T1000 (cell line): Measurements from ENCODE around the gene TJP3.
"Not testable (repeated sequence)": the region's sequence is repeated elsewhere in the genome, so short reads cannot be mapped to it uniquely, and the experiment has no call there.

Experiments used
- DNase-seq: peaks from one replicate; lab custom pipeline; 2025; ENCODE audit warnings: mixed read lengths; lab: John Stamatoyannopoulos, UW

TJP3 gene

DNA sequence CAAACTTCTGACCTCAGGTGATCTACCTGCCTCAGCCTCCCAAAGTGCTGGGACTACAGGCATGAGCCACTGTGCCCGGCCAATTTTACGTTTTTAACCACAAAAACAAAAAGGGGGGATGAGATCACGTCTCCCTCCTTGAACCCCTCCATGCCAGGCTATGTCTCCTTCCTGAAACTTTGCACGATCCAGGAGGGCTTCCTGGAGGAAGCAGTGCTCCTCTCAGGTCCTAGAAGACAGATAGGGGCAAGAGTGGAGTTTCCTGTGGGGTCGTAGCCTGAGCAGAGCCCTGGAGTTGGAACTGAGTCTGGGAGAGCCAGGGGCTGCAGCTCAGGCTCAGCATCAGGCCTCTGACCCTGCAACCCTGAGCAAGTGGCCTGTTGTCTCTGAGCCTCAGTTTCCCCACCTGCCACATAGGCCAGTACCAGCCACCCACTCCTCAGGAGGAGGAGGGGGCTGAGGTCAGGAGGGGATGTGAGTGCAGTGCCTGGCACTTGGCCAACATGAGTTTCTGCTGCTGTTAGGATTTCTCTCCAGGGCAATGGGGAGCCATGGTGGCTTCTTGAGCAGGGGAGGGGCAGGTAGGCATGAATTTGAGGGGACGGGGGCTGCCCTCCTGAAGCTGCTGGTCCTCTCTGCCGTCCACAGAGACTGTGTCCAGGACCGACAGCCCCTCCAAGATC is 37.3 kb downstream of the TJP3 start:
- no peak for DNase-seq

DNA sequence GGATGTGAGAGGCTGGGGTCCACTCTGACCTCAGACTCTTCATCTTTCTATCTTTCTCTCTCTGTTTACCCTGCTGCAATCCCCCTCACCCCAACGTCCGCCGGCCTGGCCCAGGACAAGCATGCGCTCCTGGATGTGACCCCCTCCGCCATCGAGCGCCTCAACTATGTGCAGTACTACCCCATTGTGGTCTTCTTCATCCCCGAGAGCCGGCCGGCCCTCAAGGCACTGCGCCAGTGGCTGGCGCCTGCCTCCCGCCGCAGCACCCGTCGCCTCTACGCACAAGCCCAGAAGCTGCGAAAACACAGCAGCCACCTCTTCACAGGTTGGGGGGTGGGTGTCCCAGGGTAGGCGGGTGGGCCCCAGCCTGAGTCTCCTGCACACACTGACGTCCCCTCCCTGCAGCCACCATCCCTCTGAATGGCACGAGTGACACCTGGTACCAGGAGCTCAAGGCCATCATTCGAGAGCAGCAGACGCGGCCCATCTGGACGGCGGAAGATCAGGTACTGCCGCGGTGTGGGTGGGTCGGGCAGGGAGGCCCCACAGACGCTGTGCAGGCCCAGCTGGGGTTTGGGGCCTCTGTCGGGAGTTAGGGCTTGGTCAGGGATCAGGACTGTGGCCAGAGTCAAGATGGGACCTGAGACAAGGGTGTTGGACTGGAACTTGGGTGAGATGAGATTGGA is 38.3 kb downstream of the TJP3 start:
- DNase-seq = no peak

DNA sequence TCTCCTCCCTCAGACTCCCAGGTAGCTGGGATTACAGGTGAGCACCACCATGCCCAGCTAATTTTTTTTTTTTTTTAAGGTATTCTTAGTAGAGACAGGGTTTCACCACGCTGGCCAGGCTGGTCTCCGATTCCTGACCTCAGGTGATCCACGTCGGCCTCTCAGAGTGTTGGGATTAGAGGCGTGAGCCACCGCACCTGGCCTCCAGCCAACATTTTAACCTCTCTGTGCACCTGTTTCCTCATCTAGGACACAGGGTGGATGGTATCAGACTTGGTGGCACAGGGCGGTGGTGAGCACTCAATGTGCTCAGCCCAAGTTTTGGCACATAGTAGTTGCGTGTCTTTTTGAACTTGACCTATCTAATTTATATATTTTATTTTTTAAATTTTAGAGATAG is 40.8 kb downstream of the TJP3 start:
- DNase-seq = no peak

DNA sequence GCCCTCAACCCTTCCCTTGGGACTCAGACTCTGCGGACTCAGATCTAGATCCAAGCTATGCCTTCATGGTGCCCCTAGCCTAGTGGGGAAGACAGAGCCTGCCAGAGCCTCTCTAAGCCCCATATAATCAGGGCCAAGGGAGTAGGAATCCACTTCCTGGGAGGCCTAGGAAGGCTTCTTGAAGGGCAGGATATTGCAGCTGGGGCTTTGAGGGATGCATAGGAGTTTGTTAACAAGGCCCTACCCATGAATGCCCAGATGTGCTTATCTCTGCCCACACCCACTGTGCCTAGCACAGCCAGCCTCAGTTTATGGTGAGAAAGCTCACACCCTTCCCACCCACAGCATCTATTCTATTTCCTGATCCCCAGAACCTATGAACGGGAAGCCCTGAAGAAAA is 42.0 kb downstream of the TJP3 start:
- DNase-seq = no peak

DNA sequence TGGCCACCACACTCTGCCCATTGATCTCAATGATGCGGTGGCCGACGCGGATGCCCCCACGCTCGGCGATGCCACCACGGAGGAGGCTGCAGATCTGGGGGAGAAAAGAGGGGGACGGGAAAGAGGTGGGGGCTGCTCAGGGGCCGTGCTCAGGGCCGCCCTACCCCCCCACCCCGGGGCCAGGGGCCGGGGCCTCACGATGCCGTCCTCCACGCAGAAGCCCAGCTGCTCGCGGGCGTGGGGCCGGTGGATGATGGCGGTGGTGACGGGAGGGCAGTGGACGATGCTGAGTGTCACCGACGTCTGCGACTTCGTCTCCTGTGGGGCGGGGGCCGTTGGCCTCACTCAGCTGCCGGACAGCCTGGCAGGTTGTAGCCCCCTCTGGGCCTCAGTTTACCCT is 43.1 kb downstream of the TJP3 start:
- no peak for DNase-seq

DNA sequence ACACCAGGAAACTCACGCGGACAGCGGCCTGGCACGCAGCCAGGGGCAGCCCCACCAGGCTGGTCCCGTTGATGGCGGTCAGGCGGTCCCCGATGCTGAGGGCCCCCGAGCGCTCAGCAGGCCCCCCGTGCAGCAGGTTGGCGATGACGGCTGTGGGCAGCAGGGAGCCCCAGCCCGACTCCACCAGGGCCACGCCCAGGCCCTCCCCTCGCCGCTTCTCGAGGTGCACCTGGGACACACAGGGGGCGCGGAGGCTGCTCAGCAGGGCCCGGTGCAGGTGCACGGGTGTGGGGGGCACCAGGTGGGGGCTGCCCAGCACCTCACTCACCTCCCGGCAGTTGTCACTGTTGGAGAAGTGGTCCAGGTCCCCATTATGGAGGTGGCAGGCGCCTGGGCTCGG is 44.3 kb downstream of the TJP3 start:
- DNase-seq = no peak

DNA sequence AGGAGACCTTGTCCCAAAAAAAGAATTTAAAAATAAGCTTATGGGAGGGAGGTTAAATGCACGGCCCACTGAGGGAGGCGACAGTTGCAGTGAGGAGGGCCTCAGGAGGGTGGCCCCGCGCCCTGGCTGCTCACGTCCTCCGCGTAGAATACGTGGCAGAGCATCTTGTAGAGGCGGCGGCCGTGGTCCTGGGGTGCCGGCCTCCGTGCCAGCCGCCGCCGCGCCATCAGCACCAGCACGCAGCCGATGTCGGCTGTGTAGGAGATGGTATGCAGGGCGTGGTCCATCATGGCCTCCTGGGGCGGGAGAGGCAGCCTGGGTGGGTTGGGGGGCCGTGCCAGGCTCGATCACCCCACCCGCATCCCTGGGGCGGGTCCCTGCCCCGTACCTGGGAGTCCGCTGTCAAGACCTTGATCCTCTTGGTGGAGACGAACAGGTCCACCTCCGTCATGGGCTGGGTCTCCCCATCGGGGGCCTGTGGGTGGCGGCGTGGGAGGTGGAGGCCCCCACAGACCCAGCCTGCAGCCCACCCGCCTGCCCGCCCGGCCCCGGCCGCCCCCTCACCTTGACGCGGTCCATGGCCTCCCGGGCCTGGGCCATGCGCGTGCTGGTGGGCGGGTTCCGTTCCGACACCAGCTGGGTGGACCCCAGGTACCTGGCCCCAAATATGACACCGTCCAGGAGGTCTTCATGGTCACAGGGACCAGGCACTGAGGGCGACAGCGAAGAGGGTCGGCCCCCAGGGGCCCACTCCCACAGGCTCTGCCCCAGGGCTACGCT is 45.6 kb downstream of the TJP3 start:
- no peak for DNase-seq

DNA sequence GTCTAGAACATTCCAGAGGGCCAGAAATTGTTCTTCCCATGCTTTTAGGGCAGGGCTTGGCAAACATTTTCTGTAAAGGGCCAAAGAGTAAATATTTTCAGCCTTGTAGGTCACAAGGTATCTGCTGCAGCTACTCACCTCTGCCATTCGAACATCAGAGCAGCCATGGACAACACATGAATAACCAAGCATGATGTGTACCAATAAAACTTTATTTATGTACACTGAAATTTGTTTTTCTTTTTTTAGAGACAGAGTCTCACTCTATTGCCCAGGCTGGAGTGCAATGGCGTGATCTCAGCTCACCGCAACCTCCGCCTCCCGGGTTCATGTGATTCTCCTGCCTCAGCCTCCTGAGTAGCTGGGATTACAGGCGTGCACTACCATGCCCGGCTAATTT is 49.5 kb downstream of the TJP3 start:
- DNase-seq = not testable (repeated sequence)

DNA sequence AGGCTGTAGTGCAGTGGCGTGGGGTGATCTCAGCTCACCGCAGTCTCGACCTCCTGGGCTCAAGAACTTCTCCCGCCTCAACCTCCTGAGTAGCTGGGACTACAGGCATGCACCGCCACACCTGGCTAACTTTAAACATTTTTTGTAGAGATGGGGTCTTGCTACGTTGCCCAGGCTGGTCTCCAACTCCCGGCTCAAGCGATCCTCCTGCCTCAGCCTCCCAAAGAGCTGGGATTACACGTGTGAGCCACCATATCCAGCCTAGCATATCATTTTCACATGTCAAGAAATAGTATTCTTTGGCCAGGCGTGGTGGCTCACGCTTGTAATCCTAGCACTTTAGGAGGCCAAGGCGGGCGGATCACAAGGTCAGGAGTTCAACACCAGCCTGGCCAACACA is 50.1 kb downstream of the TJP3 start:
- DNase-seq = not testable (repeated sequence)

DNA sequence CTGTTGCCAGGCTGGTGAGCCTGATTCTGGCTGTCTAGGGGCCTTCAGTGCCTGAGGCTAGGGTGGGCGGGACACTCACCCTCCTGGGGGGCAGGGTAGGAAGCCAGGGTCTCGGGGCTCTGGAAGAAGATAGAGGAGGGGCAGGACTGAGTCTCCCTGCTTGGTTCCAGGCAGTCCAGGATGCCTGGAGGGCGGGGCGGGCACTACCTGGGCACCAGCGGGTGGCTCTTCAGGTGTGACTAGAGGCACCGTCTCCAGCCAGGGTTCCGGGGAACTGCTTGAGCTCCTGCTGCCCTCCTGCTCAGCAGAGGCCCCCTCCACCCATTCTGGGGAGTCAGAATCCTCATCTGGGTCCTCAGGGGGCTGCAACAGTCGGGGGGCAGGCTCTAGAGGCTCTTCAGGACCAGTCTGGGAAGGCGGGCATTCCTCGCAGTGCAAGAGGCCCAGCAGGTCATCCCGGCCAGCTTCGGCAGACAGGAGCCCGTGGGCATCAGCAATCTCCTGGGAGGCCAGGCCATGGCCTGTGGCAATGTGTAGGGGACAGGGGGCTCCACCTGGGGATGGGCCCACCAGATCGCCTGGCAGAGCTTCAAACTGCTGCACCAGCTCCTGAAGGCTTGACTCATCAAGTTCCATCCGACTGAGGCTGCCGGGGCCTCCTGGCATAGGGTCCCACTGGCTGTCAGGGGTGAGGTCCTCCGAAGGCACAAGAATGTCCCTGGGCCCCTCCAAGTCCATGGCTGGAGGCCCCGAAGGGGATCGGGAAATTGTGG is 51.5 kb downstream of the TJP3 start:
- no peak for DNase-seq

DNA sequence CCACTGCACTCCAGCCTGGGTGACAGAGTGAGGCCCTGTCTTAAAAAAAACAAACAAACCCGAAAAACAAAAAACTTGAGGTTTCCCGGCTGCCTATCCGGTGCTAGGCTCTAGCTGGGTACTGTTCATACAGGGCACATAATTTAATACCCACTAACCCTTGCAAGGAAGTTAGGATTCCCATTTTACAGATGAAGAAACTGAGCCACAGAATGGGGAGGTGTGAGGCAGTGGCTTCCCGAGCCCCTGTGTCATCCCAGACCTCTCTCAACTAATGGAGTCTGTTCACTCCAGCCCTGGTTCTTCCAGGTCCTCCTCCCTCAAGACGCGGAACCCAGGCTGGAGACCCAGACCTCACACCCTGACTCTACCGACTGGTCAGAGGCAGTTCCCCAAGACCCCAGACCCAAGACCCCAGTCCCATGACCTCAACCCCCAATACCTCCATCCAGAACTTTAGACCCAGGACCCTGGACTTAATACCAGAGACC is 52.7 kb downstream of the TJP3 start:
- DNase-seq = no peak

DNA sequence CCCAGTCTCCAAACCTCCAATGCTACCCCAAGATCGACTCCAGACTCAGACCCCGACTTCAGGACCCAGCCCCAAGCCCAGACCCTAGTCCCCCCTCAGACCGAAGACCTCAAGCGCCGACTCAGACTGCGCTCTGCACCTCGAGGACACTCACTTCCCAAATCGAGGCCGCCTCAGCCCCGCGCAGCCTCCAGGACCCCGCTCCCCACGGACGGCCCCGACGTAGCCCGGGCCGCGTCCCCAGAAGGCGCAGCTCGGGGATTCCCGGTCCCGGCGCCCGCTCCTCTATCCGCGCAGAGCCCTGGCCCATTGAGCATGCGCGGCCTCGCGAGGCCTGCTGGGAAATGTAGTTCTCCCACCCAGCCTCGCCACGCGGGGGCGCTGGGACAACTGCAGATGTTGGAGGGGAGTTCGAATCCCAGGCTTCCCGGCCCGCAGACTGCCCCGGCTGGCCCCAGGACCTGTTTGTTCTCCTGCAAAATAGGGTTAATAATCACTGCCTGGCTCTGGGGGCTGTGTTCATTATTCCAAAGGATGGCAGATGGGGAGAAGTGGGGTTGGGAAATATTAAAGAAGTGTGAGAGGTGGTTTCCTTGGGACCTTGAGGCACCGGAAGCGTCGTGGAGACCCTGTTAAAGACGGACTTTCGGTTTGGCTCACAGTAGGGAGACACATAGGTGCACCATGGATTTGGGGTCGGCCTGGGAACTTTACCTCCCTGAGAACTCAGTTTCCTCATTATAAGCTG is 53.4 kb downstream of the TJP3 start, which contains the start of gene APBA3:
Gene APBA3, minus strand, starts transcription at position 311 of the 748 bp plus-strand sequence. CDS start 1,428 bp downstream, outside the sequence.
- peak; percentile 84 for DNase-seq

DNA sequence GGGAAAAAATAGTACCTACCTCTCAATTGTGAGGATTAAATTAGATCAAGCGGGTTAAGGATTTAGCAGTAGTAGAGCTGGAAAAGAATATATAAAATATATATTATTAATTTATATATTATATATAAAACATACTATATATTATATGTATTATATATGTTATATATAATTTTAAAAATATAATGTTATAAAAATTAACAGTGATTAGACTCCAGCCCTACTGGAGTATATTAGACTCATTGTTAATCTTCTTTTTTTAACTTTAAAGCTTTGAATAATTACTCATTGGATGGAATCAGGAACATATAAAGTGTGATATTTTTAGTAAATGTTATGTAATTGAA is 53.9 kb downstream of the TJP3 start:
- DNase-seq = no peak

DNA sequence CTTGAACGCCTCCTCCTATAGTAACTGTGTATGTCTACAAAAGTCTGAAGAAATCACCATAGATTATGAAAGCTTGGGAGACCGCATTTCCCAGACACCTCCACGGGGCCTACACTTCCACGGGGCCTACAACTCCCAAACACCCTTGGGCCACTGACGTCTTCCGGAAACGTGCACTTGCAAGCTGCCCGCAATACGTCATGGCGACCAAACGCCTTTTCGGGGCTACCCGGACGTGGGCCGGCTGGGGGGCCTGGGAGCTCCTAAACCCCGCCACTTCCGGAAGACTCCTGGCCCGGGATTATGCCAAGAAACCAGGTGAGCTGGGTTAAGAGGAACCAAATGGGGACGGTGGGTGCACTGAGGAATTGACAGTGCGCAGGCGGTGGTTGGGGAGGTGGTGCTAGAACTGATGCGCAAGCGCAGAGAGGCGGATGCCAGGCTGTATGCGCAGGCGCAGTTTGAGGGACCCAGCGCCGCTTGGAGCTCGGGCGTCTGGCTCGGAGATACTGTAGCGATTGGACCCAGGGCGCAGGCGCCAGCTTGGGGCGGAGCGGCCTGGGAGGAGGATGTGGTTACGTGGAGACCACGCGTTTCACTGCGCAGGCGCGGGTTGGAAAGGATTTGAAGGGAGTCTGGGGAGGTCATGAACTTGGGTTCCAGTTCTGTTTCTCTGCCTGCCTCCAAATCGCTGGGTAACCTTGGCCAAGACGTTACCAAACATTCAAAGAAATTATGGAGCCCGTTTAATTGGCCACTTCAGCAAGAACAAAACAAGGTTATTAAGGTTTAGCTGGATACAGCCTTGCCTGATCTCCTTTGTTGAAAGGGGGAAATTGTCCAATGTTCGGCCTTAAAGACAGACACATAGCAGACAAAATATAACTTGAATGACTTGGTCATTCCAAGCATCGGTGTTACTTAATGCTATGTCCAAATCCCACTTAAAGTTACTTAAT is 54.6 kb downstream of the TJP3 start, which contains the start of gene MRPL54:
Gene MRPL54, plus strand, starts transcription at position 182 of the 959 bp plus-strand sequence. Its CDS starts 19 bp downstream, at position 201.
- DNase-seq = peak; percentile 97

DNA sequence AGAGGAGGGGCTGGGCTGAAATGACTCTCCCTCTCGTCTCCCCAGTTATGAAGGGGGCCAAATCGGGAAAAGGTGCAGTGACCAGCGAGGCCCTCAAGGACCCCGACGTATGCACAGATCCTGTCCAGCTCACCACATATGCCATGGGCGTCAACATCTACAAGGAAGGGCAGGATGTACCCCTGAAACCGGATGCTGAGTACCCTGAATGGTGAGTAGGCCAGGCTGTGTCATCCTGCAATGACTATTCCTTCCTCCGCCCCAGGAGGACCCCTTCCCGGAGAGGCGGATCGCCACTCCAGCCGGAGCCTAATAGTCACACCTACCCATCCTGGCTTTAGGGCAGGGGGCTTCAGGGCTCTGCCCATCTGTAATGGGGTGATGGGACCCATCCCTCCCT is 56.9 kb downstream of the TJP3 start:
- no peak for DNase-seq

DNA sequence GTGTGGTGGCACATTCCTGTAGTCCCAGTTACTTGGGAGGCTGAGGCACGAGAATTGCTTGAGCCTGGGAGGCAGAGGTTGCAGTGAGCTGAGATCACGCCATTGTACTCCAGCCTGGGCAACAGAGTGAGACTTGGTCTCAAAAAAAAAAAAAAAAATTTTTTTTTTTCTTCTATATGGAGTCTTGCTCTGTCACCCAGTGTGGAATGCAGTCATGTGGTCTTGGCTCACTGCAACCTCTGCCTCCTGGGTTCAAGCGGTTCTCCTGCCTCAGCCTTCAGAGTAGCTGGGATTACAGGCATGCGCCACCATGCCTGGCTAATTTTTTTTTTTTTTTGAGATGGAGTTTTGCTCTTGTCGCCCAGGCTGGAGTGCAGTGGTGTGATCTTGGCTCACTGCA is 57.6 kb downstream of the TJP3 start:
- not testable (repeated sequence) for DNase-seq

DNA sequence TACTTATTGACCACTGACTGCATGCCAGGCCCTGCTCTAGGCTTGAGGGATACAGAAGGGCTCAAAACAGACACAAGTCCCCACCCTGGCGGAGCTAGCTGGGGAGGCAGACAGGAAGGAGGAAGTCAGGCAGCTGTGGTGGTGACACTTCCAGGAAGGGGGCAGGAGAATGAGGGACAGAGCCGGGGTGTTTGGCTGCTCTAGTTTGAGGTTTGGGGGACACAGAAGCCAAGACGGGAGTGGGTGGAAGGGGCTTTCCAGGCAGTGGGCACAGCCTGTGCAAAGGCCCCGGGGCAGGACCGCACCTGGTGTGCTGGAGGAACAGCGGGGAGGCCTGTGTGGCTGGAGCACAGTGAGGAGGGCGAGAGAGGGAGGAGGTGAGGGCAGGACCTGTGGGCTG is 58.3 kb downstream of the TJP3 start:
- DNase-seq = no peak

DNA sequence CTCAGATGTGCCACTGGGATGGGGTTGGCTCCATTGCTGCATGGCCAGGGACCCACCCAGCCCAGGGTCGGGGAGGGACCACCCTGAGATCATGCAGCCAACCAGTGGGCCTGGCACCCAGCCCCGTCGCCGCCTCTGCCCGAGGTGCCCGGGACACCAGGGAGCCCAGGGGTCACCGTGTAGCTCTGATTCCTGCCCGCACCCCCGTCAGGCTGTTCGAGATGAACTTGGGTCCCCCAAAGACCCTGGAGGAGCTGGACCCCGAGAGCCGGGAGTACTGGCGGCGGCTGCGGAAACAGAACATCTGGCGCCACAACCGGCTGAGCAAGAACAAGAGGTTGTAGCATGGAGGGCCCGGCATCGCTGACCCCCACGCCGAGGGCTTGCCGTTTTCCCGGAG is 58.9 kb downstream of the TJP3 start:
- no peak for DNase-seq

DNA sequence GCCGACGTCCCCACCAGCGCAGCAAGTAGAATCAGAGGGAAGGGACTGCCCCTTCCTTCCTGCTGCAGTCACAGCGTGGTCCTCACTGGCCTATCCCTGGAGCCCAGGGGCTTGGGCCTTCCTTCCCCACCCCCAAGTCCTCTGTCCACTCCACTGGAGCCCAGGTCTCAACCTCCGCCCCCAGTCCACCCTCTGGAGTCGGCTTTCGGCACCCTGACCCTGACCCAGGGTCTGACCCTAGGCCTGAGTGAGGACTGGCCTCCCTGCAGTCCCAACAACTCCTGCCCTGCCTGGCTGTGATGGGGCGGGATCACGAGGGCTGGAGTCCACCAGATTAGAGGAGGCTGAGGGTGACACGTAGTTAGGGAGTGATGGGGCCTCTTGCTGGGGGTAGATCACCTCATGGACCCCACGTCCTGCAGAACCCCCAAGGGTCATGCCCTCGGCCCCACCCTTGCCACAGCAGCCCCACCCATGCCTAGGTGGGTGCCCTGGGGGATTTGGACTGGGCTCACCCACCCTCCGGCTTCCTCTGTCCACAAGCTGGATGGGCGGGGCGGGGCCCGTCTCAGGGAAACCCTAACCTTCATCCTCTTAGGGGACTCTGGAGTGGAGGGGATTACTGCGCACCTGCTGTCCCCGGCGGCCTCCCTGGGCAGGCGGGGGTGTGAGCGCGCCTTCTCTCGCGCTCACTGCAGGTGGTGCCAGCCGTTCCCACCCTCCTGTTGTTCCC is 60.0 kb downstream of the TJP3 start:
- no peak for DNase-seq
